ENCODE measurements around the gene LCN15.

The LCN15 gene

GRCh38 chr9:136793086-136793946 is 29.0 kb upstream of the LCN15 start (continued):
- TF ChIP-seq ZNF138 (tag by site-specific recombination; IDR thresholded peaks at IDR 0.05; ENCODE audit: borderline replicate concordance) (no peak), ZNF843 (tag by site-specific recombination; IDR thresholded peaks at IDR 0.05) (no peak), ZNF670 (tag by site-specific recombination; IDR thresholded peaks at IDR 0.05; ENCODE audit: low read depth) (no peak), ZNF274 (IDR thresholded peaks at IDR 0.05; ENCODE audit: low read length) (no peak), ZNF274 (tag by site-specific recombination; IDR thresholded peaks at IDR 0.05; ENCODE audit: borderline replicate concordance) (no peak), ZNF324 (tag by site-specific recombination; IDR thresholded peaks at IDR 0.05) (no peak), ZNF18 (tag by site-specific recombination; IDR thresholded peaks at IDR 0.05) (no peak), ZNF518A (tag by site-specific recombination; conservative IDR thresholded peaks at IDR 0.05; ENCODE audit: low read depth) (no peak), SP2 (tag by site-specific recombination; IDR thresholded peaks at IDR 0.05) (peak; percentile 77), PRDM6 (tag by site-specific recombination; IDR thresholded peaks at IDR 0.05) (no peak), ZFHX2 (tag by site-specific recombination; conservative IDR thresholded peaks at IDR 0.05) (peak; percentile 51; the same call in 1 of the 2 replicates), KLF10 (tag by site-specific recombination; IDR thresholded peaks at IDR 0.05) (peak; percentile 88), ZNF335 (tag by site-specific recombination; conservative IDR thresholded peaks at IDR 0.05) (no peak), ZNF174 (tag by site-specific recombination; IDR thresholded peaks at IDR 0.05) (no peak)

GRCh38 chr9:136792321-136793085 is 28.2 kb upstream of the LCN15 start:
- Histone ChIP-seq H3K4me1 (ENCODE audit: control insufficient read depth, insufficient read depth, low read length) (peaks cover 10% of the 10 kb centered on the region), H3K9me3 (ENCODE audit: control insufficient read depth, insufficient read depth, low read depth, low read length) (no peaks in the 10 kb centered on the region), H3K36me3 (ENCODE audit: control insufficient read depth in 2 of 2, insufficient read depth in 1 of 2, low read length in 2 of 2) (peaks cover 0 to 21% of the 10 kb centered on the region in 2 experiments; a peak in 1 of 3 replicates), H3K27ac (ENCODE audit: extremely low read depth, low read depth, low read length) (no peak overlapping the region), H3K4me3 (ENCODE audit: low read depth, low read length) (no peak overlapping the region)
- ChIA-PET POLR2A (interaction anchor here (0.9 to 2.6 kb wide), 5 partner anchors 9 to 448 kb away, joined by 3 to 8 read pairs (median 4); partner anchors contain the start of gene TUBB4B), CTCF (interaction anchor here (0.6 to 3.0 kb wide), 20 partner anchors 9 to 278 kb away, joined by 3 to 18 read pairs (median 4); partner anchors contain the start of genes AJM1, LCN8, RABL6 and SAPCD2)
- TF ChIP-seq HIC1 (tag by site-specific recombination; IDR thresholded peaks at IDR 0.05) (0 out of 2 replicates have a peak, but pooled peaks have one; percentile 19), ZNF121 (tag by site-specific recombination; IDR thresholded peaks at IDR 0.05) (no peak), SP2 (tag by site-specific recombination; IDR thresholded peaks at IDR 0.05) (peak; percentile 44)

Measured in HEK293 (cell line).